SK-N-SH (cell line): ENCODE results near the gene ASCC2.

Source experiments
- CHD2 ChIP-seq: fragments of 150-350 bp; IDR thresholded peaks from 2 replicates; pipeline ENCODE4 v1.6.1; 2018; ENCODE audit warnings: low read length; ENCODE audit not compliant: partially characterized antibody
- CTCF ChIP-seq: fragments of 200-600 bp; sonication (generic); IDR thresholded peaks from 2 replicates; pipeline ENCODE4 v1.6.1; 2017; ENCODE audit warnings: antibody characterized with exemption, mild to moderate bottlenecking, moderate library complexity
- JUND ChIP-seq: IDR thresholded peaks from 2 replicates; pipeline ENCODE4 v1.4.0; 2012

GRCh38 chr22:29882716-29883044, 44.6 kb upstream of the ASCC2 start:
- TF ChIP-seq JUND, result no peak
- no peak for TF ChIP-seq CTCF
- TF ChIP-seq CHD2, result no peak
